ENCODE results near the gene GPR155. TPM values are rescaled to one million over a fixed set of nuclear protein-coding genes. Genes with fewer than 3 reads are reported as not detected.

The GPR155 gene
- total RNA-seq, 2 experiments from 2014 or later = 1.9 TPM

DNA sequence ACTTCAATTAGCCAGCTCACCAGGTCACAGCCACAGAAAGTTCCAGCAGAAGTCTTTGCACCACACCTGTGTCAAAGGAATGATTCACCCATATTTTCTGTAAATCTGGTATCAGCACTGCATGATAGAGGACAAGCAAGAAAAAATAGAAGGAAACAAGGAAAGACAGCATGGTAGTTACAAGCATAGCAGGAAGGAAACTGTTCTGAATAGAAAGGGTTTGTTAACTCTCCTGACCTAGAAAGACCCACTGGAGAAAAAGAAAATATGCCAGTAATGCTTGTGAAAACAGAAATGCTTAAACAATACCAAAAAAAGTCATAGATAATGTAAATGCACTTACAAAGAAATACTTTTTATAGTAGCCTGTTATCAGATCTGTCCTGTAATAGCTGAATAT, 50.5 kb downstream of the GPR155 start:
- no peak for DNase-seq (ENCODE audit: low spot score)
- H2AFZ ChIP-seq (ENCODE audit: low read length) = no peak overlapping the region
- H3K4me1 ChIP-seq (ENCODE audit: insufficient read depth, low read length, poor library complexity, severe bottlenecking) = no peaks in the 10 kb centered on the region
- no peaks in the 10 kb centered on the region for H3K9me2 ChIP-seq (ENCODE audit: insufficient read depth, low read length)
- CTCF ChIA-PET (ENCODE audit: unreplicated experiment) = no interaction called here
- BruUV-seq (replicated peaks) = no TSS peak
- no peak overlapping the region for H3K27ac ChIP-seq (ENCODE audit: low read depth, low read length, poor library complexity, severe bottlenecking)
- no peaks in the 10 kb centered on the region for H4K20me1 ChIP-seq (ENCODE audit: insufficient read depth, low read length)
- no peak overlapping the region for H3K4me3 ChIP-seq (ENCODE audit: low read depth, low read length, poor library complexity, severe bottlenecking)
- POLR2A ChIA-PET = no interaction called here
- intact Hi-C loops (cut with micrococcal nuclease; ENCODE audit: unreplicated experiment) = no loop called here
- H3K9me3 ChIP-seq (ENCODE audit: low read length) = no peaks in the 10 kb centered on the region
- no peak overlapping the region for H3K4me2 ChIP-seq (ENCODE audit: low read length)
- no peaks in the 10 kb centered on the region for H3K36me3 ChIP-seq (ENCODE audit: insufficient read depth, low read length)
- TF ChIP-seq, protein P1, sequence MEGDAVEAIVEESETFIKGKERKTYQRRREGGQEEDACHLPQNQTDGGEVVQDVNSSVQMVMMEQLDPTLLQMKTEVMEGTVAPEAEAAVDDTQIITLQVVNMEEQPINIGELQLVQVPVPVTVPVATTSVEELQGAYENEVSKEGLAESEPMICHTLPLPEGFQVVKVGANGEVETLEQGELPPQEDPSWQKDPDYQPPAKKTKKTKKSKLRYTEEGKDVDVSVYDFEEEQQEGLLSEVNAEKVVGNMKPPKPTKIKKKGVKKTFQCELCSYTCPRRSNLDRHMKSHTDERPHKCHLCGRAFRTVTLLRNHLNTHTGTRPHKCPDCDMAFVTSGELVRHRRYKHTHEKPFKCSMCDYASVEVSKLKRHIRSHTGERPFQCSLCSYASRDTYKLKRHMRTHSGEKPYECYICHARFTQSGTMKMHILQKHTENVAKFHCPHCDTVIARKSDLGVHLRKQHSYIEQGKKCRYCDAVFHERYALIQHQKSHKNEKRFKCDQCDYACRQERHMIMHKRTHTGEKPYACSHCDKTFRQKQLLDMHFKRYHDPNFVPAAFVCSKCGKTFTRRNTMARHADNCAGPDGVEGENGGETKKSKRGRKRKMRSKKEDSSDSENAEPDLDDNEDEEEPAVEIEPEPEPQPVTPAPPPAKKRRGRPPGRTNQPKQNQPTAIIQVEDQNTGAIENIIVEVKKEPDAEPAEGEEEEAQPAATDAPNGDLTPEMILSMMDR (conservative IDR thresholded peaks at IDR 0.05; ENCODE audit: low read length) = no peak
- TF ChIP-seq EZH2phosphoT487 (IDR thresholded peaks at IDR 0.05; ENCODE audit: borderline replicate concordance, low read depth, low read length) = no peak
- no peaks in the 10 kb centered on the region for H3K79me2 ChIP-seq (ENCODE audit: insufficient read depth, low read depth, low read length)

DNA sequence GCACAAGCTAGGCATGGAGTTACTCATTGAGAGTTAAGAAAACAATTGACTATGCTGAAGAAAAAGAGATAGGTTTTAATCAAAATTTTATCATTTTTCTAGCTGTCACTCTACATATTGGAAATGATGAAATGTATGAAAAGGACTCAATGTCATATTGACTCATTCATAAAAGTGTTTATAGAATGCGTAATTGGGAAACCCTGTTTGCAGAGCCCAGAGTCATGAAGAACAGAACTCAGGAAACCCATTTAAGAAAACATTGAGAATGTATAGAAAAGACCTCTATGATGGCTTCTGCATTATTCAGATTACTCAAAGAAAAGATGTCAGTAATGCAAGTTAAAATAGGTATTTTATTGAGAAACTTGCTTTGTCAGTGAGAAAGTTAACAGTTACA, 54.9 kb downstream of the GPR155 start:
- H2AFZ ChIP-seq (ENCODE audit: low read length) = no peak overlapping the region
- intact Hi-C loops (cut with micrococcal nuclease; ENCODE audit: unreplicated experiment) = no loop called here
- CTCF ChIA-PET (ENCODE audit: unreplicated experiment) = no interaction called here

DNA sequence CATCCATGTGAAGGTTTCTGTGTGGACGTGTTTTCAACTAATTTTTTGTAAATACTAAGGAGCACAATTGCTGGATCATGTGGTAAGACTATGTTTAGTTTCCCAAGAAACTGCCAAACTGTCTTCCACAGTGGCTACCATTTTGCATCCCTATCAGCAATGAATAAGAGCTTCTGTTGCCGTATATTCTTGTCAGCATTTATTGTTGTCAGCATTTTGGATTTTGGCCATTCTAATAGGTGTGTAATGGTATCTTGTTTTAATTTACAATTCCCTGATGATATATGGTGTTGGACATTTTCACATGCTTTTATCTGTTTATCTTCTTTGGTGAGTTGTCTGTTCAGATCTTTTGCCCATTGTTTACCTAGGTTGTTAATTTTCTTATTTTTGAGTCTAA, 56.8 kb downstream of the GPR155 start:
- DNase-seq (ENCODE audit: low spot score) = no peak
- Histone ChIP-seq H3K4me1 (ENCODE audit: insufficient read depth, low read length, poor library complexity, severe bottlenecking) (no peaks in the 10 kb centered on the region), H4K20me1 (ENCODE audit: insufficient read depth, low read length) (no peaks in the 10 kb centered on the region), H3K4me2 (ENCODE audit: low read length) (no peak overlapping the region), H3K9me2 (ENCODE audit: insufficient read depth, low read length) (no peaks in the 10 kb centered on the region), H3K79me2 (ENCODE audit: insufficient read depth, low read depth, low read length) (no peaks in the 10 kb centered on the region), H3K9me3 (ENCODE audit: low read length) (no peaks in the 10 kb centered on the region), H3K4me3 (ENCODE audit: low read depth, low read length, poor library complexity, severe bottlenecking) (no peak overlapping the region), H3K36me3 (ENCODE audit: insufficient read depth, low read length) (no peaks in the 10 kb centered on the region), H2AFZ (ENCODE audit: low read length) (no peak overlapping the region), H3K27ac (ENCODE audit: low read depth, low read length, poor library complexity, severe bottlenecking) (no peak overlapping the region)
- POLR2A ChIA-PET = interaction anchor here (1.0 kb wide), 1 partner anchor 17 kb away, joined by 3 read pairs; no protein-coding TSS in a partner anchor
- intact Hi-C loops (cut with micrococcal nuclease; ENCODE audit: unreplicated experiment) = no loop called here
- TF ChIP-seq EZH2phosphoT487 (IDR thresholded peaks at IDR 0.05; ENCODE audit: borderline replicate concordance, low read depth, low read length) = no peak
- TF ChIP-seq, protein P1 (conservative IDR thresholded peaks at IDR 0.05; ENCODE audit: low read length) = no peak
- CTCF ChIA-PET (ENCODE audit: unreplicated experiment) = no interaction called here
- BruUV-seq (replicated peaks) = no TSS peak

More for the DNA sequence above, 54.9 kb downstream of the GPR155 start:
- H3K4me1 ChIP-seq (ENCODE audit: insufficient read depth, low read length, poor library complexity, severe bottlenecking) = no peaks in the 10 kb centered on the region
- no peaks in the 10 kb centered on the region for H4K20me1 ChIP-seq (ENCODE audit: insufficient read depth, low read length)
- POLR2A ChIA-PET = interaction anchor here (0.7 to 1.3 kb wide), 2 partner anchors 18 to 35 kb away, joined by 4 read pairs; no protein-coding TSS in a partner anchor
- no peak for TF ChIP-seq EZH2phosphoT487 (IDR thresholded peaks at IDR 0.05; ENCODE audit: borderline replicate concordance, low read depth, low read length)
- TF ChIP-seq, protein P1 (conservative IDR thresholded peaks at IDR 0.05; ENCODE audit: low read length) = no peak
- no peaks in the 10 kb centered on the region for H3K9me3 ChIP-seq (ENCODE audit: low read length)
- H3K79me2 ChIP-seq (ENCODE audit: insufficient read depth, low read depth, low read length) = no peaks in the 10 kb centered on the region
- no peak overlapping the region for H3K27ac ChIP-seq (ENCODE audit: low read depth, low read length, poor library complexity, severe bottlenecking)
- BruUV-seq (replicated peaks) = no TSS peak
- no peak overlapping the region for H3K4me3 ChIP-seq (ENCODE audit: low read depth, low read length, poor library complexity, severe bottlenecking)
- no peak for DNase-seq (ENCODE audit: low spot score)
- no peak overlapping the region for H3K4me2 ChIP-seq (ENCODE audit: low read length)
- H3K9me2 ChIP-seq (ENCODE audit: insufficient read depth, low read length) = no peaks in the 10 kb centered on the region
- H3K36me3 ChIP-seq (ENCODE audit: insufficient read depth, low read length) = no peaks in the 10 kb centered on the region
